Putamen (tissue), 1 donor: Measurements from ENCODE around the gene MTMR11.

Source experiments
- DNase-seq: peaks from one replicate; pipeline ENCODE4 v3.0.0-alpha.2; 2016; ENCODE audit warnings: low spot score

Gene MTMR11

DNA sequence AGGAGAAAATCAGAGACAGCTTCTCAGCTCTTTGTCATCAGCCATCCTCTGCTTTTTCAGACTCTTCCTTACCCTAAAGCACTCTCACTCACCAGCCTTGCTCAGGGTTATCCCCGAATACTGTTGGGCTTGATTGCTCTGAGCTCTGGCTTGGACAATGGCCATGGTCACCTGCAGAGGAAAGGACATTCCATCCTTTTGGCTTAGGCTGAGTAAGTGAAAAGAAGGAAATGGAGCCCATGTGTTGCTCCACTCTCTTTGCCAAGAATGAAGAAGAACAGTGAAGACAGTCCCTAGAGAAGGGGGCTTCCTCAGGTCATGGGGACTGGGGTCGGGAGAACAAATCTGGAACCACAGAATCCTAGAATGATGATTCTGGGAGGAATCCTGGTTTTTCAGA is 2.3 kb downstream of the MTMR11 start:
- DNase-seq: no peak

DNA sequence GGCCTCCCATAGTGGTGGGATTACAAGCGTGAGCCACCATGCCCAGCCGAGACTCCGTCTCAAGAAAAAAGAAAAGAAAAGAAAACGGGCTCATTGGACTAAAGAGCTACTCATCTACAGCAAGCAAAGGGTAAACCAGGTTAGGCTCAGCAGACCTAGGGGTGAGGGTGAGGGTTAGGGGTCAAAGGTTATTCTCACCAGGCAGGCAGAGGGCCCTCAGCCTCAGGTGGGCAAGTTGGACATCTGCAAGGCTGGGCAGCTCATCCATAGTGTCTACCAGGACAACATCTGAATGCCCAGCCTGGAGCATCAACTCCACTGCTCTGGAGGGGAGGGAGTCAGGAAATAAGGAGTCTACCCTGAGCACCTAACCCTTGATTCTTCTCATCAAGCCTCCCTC is 3.5 kb downstream of the MTMR11 start:
- DNase-seq: no peak

DNA sequence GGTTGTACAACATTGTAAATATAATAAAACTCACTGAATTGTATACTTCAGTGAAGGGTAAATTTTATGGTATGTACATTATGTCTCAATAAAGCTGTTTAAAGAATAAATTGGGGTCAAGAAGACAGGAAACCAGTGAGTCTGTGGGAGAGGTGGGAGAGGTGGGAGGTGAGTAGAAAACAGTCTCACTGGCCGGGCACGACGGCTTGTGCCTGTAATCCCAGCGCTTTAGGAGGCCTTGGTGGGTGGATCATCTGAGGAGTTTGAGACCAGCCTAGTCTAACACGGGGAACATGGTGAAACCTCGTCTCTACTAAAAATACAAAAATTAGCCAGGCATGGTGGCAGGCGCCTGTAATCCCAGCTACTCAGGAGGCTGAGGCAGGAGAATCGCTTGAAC is 4.2 kb downstream of the MTMR11 start:
- DNase-seq: no peak

DNA sequence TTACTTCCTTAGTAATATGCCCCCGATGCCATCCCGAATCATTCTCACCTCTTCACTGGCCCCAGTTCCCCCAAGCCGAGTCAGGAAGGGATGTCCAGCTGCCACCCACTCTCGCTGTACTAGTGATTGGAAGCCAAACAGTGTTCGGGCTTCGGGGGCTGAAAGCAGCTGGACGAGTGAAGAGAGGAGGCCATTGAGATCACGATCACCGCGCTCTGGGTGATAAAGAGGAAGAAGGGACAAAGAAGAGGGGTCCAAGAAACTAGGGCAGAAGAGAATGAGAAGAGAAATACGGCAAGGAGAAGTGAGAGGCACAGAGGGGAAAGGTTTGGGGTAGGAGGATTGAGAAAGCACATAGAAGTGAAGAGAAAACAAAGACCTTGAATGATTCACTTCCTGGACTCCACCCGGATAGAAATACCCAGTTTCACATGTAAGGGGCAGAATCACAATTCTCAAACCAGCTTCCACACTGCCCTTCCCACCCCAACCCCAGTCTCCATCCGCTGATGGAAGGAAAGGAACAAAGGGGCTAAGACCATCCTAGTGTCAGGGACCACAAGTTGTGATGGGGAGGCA is 5.4 kb downstream of the MTMR11 start:
- DNase-seq: no peak

DNA sequence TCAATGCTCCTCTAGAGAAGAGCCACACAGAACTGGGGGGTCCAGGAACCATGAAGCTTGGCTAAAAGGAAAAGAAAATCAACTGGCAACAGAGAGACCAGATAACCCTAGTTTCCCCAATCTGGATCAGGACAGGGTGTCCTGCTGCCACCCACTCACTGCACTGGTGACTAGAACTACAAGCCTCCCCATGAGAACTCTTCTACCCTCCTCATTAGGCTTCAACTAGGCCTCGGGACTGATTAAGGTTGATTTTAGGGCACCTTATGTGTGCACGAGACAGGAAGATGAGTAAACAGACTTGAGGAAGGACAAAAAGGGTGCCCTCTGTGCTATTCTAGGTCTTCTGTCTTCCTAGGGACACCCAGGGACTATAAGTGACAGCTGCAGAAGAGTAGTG is 6.8 kb downstream of the MTMR11 start:
- no peak for DNase-seq

DNA sequence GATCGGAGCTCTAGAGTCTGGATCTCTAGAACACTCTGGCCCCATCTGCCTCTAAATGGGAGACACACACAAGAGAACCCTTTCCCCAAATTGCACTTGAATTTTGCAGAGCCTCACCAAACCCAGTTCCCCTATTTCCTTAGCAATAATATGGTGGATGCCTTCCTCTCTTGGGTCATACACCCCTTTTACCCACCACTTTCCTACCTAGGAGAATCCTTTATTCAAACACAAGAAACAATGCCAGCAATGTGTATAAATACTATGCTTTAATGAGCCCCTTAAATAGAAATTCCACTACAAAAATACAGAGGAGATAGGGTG is 8.3 kb downstream of the MTMR11 start:
- no peak for DNase-seq

DNA sequence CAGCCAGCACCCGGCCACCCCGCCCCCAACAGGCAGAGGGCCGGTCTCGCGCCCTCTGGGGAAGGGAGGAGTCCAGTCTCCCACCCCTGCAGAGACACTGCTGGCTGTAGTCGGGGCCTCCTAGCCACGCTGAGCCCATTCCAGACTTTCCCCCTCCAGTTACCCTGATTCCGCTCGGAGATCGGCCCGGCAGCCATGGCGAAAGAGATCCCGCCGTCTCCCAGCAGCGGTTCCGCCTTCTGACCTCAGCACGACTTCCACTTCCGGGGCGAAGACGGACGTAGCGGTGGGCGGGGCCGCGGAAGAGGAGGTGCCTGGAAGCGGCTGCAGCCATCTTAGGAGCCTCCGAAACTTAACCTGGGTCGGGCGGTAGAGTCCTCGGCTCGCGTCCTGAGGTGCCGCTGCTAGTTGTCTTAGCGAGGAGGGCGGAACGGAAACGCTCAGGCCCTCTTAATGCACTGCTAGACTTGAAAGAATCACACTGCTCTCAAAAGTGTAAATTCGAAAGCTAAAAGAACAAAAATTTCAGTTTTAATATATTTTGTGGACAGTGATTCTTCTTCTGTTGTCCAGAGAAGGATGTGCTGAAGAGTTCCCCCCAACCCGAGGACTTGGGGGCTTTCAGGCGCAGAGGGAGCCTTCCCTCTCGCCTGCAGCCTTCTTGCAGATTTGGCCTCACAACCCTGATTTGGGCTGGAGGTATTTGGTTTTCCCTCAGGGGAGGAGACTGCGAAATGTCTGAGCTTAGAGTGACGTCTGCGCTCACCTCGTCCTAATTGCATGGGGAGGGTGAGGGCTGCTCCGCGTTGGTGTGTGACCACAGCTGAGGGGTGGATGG is 8.9 kb downstream of the MTMR11 start, which contains the start of gene SF3B4:
Gene SF3B4, minus strand, starts transcription at position 241 of the 838 bp plus-strand sequence. Its CDS starts 44 bp downstream, at position 197.
- peak; percentile 95 for DNase-seq

DNA sequence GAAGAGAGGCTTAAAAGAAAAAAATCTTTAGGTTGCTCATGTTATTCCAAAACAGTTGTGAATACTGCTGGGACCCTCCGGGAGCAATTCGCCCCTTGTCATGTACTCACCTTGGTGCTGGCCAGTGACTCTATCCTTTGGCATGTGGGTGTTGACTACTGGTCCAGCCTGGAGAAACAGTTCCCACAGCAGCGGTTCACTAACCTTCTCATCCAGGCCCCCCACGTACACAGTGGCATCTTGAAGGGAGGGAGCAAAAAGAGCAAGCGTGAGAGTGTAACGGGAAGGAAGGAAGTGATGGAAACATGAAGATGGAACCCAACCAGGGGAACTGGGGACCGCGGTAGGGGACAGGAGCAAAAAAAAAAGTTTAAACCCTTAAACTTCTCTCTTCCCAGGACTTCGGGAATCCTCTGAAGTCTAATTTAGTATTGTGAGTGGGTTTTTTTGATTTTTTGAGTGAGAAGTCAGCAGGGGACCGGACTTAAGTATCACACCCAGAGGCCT is 9.6 kb downstream of the MTMR11 start:
- no peak for DNase-seq

DNA sequence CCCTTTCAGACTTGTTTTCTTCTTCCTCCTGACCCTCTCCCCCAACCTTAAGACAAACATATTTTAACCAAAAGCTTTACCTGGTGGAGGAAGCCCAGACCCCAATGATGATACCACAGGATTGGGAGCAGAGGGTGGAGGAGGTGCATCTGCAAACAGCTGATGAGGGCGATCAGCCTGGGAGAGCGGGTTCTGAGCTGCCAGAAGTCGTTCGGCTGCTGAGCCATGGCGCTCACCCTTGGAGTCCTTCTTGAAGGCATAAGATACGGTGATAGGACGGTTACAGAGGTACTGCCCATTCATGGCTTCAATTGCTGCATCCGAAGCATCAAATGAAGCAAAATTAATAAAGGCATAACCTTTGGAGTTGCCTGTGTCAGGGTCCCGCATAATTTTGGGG is 10.4 kb downstream of the MTMR11 start:
- DNase-seq: no peak

DNA sequence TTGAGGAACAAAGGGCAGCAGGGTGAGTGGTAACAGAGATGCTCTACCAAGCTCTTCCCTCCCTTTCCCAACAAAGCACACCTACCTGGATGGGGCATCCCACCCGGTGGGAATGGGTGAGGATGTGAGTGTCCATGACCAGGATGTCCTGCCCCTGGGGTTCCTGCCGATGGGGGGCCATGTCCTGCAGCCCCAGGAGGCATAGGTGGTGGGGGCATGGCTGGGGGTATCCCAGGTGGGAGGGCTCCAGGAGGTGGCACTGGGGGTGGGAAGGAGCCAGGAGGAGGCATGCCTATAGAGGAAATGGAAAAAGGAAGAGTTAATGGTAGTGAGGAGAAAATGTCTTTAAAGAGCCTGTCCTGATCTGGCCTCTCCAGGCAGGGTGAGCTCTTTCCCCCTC is 10.9 kb downstream of the MTMR11 start:
- no peak for DNase-seq

DNA sequence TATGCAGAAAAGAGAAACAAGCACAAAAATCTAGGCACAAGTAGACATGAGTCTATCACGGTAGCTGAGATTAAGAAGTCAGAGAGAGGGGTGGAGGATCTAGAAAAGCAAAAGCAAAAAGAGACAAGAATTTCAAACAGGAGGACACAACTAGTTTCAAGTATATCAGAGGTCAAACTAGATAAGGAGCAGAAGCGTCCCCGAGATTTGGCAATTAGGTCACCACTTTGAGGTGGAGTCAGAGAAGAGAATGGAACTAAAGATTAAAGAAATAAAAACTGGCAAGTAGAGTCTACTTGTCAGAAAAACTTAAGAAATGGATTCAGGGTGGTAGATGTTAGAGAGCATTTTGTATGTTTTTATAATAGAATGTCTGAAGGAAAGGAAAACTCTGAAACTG is 11.3 kb downstream of the MTMR11 start:
- no peak for DNase-seq

DNA sequence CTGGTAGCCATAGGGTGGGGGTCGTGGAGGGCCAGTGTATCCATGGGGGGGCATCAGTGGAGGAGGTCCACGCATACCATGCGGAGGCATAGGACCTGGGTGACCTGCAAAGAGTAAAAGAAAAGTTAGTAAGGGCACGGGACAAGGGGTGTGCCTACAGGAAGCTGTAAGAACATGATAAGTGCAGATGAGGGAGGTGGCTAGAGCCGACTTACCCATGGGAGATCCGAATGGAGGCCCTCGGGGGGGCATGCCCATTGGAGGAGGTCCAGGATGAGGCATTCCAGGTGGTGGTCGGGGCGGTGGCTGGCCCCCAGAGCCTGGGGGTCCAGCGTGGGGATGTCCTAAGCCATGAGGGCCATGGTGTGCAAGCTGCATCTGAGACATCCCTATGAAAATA is 13.1 kb downstream of the MTMR11 start:
- DNase-seq: no peak

DNA sequence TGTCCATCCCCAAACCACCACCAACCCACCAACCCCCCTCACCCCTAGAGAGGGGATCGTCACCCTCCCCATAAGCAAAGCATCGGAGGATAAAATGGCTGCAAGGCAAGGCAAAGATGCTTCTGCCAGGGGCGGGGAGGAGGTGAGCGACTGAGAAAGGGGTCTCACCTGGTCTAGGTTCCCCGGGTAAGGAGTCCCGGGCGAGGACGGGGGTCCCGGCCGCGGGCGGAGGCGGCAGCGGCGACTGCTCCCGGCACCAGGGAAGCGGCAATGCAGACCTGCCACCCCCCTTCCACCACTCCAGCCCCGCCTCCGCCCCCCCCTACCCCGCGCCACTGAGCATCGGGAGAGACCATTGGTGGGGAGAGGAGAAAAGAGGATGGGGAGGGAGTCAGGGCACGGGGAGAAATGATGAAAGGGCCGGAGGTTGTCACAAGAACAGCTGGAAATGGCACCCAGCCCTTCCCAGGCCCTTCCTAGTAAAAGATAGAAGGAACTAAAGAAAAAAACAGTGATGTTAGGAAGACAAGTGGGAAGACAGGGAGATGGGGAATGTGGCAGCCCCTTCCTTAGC is 19.0 kb downstream of the MTMR11 start, which contains the start of gene SV2A:
Gene SV2A, minus strand, starts transcription at position 274 of the 574 bp plus-strand sequence. CDS start 4,004 bp downstream, outside the sequence.
- peak; percentile 78 for DNase-seq

DNA sequence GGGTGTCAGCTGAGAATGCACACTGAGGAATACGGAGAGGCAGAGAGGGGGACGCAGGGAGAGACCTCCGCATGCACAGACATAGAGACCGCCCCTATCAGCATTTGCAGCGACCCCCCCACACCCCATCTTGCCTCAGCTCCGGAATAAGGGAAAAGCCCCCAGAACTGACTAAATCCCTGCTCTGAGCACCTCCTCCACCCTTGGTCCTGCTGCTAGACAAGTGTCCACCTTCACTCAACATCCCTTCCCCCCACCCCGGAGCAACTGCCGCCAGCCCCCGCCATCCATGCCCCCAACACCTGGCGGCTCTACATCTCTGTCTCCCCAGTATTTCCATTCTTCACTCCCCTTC is 19.8 kb downstream of the MTMR11 start:
- DNase-seq: no peak

DNA sequence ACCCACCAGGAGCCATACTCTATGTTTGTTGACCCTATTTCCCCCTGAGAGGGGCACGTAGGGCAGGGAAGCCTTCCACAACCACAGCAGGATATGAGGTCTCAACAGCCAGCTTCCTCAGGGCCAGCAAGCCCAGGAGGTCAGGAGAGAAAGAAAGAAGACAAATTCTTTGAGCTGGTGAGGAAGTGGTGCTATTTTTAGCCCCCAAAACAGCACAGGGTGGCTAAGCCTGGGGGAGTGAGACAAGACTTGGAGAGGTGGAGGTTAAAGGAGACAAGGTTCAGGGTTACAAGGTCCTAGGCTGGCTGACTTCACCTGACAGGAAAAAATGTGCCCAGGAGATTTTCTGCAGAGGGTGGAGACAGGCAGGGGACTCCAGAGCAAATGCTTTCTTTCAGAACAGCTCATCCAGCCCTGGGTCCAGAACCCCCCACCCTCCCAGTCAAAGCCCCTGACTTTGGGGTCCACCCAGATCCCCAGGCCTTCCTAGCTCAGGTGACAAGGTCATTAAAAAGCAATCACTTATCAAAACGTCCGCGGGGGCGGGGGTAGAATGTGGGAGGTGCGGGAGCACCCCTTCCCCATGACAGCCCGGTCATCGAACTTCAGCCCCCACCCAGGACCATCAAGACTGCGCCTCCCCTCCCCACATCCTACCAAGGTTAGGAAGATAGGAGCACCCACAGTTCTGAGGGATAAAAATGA is 20.3 kb downstream of the MTMR11 start:
- DNase-seq: no peak

DNA sequence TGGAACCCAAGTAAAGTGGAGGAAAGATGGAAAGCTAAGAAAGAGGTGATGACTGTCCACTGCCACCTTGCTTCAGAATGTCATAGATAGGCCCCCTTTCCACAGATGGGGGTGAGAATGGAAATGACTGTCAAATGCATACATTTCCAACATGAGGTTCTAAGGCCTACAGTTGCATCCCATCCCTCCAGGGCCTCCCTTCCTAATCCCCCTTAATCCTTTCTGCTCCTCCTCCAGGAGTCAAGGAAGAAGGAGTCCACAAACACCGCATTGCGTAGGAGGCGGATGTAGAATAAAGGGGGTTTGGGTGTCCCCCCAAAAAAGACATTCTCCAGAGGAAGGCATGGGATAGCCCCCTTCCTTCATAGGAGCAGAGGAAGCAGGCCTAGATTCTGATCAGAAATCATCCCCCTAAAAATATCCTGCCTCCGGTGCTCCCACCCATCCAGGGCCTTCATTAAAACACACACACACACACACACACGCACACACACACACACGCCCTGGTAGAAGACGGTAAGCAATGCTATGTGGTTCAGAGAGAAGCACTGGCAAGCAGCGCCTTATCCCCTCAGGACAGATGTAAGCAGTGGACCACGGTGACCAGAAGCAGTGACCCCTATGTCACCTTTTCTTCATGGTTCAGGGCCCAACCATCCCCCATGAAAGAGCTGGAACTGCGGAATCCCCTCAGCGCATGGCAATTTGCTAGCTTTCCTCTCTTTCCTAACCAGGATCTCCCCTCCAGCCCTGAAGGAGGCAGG is 21.1 kb downstream of the MTMR11 start:
- DNase-seq: no peak

DNA sequence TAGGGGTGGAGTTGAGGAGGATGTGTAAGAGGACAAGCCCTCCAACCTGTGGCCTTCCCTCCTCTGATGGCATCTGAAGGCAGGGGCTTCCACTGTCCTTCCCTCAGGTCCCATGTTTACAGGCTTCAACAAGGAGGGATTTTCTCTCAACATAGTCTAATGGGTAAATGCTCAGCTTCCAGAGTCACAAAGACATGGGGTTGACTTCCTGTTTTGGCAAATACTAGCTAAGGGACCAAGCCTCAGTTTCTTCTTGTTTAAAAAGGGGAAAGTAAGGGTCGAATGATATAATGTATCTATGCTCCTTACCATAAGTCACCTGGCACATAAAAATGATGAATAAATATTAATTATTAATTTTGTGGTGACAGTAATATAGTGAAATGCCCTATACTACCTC is 22.1 kb downstream of the MTMR11 start:
- DNase-seq: no peak

DNA sequence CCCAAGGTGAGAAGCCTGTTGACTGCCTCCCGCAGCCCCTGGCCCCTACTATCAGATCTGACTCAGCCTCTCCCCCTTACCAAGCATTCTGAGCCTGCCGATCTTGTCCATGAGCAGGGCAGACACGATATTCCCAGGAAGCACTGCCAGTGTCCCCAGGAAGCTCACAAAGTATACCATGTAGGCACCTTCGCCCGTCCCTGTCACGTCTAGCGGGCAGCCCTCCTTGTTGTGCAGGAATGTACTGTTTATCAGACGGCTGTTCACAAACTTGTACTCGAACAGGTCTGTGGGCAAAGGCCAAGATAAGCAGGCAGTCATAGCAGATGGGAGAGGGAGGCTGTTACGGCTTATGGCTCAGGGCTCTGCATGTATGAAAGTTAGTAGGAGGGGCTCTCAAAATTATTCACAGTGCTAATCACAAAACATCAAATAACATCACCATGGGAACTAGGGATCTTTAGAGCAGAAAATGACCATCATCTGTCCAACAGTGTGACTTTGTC is 30.1 kb downstream of the MTMR11 start:
- DNase-seq: no peak

DNA sequence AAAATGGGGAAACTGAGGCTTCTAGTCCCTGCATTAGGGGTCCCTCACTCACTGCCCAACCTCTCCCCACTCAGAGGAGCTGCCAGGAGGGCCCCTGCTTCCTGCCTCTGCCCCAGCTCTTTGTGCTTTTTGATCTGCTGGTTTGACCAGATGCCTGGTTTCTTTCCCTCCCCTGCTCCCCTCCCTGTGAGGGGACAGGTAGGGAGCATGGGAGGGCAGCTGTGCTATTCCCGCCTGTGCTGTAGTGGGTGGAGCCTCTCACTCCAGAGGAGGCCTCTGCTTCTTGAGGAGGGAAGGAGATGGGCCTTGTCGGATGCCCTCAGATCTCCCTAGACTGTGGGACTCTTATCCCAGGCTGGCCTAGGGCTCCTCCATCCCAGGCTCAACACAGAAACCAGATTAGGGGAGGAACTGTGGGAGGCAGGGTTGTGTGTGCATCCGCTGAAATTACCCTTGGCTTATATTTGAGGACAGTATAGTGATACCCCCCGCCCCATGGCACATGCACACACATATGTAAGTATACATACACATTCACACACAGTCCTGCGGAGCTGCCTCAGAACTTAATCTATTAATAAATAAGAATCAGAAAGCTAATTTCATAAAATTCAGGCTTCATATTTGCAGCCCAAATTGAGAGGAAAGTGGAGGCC is 32.7 kb downstream of the MTMR11 start:
- no peak for DNase-seq

DNA sequence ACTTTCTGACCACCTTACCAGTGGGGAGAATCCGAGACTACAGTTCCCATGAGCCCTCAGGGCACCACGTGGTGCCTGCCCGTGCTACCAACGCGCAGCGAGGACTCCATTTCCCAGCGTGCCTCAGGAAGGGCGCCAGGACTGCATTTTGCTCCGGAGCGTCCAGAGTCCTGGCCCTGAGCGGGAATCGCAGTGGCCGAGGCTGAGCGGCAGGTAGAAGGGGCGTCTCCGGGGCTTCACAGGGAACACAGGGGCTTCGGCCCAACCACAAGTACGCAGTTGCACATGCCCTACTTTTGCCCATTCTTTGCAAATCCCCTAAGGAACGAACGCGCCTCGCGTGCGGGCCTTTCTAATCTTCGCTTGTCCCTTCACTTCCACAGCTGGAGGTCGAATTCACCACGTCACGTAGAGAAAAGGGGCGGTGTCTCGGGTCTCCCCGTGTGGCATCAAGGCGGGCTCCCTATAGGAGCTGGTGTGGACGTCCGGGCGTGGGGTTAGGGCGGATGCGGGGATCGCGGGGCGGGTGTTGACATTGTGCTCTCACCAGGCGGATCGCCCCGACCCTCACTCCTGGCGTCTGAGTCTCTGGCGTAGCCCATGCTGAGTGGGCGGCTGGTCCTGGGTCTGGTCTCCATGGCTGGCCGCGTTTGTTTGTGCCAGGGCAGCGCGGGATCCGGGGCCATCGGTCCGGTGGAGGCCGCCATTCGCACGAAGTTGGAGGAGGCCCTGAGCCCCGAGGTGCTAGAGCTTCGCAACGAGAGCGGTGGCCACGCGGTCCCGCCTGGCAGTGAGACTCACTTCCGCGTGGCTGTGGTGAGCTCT is 37.0 kb downstream of the MTMR11 start, which contains the start of gene BOLA1:
Gene BOLA1, plus strand, starts transcription at position 109 of the 825 bp plus-strand sequence. Its CDS starts 492 bp downstream, at position 601.
- DNase-seq: peak; percentile 94
